ENCODE measurements around the gene CAPZA3. TPM values are rescaled to one million over a fixed set of nuclear protein-coding genes. Genes with fewer than 3 reads are reported as not detected.

Gene CAPZA3
- total RNA-seq, 2 donors from 2014 or later, result not detected

DNA sequence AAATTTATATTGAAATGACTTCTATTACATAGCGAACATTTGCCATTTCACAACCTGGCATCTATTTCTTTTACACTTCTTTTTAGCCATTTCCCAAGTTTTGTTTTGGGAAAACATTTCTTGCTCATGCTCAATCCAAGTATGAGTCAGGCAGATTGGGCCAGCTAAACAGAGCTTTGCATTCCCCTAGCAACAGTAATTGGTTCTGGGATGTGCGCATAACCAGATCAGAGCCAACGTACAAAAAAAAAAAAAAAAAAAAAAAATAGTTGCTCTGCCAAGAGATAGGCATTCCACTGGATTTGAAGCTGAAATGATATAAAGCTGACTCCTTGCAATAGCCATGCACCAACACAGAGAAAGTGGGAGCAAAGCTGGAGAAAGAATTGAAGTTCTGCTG is 37.6 kb upstream of the CAPZA3 start:
- H3K9me3 ChIP-seq, result no peaks in the 10 kb centered on the region
- H3K36me3 ChIP-seq (replicated peaks in 1 of 2; ENCODE audit: insufficient read depth in 1 of 2, low read depth in 2 of 2), result no peaks in the 10 kb centered on the region
- H3K4me3 ChIP-seq, result no peak overlapping the region
- no peaks in the 10 kb centered on the region for H3K4me1 ChIP-seq
- intact Hi-C loops (cut with DNase I), result no loop called here
- peak in 1 of 4 donors; percentile 13 for DNase-seq
- peak; percentile 38 for ATAC-seq
- H3K27ac ChIP-seq, result no peak overlapping the region
- 81 to 86% methylated on average over 3 of the region's 3 CpGs for WGBS, 2 donors
- H3K27me3 ChIP-seq, result no peaks in the 10 kb centered on the region
- TF ChIP-seq POLR2A (IDR thresholded peaks at IDR 0.05), result no peak
- TF ChIP-seq, protein P1, sequence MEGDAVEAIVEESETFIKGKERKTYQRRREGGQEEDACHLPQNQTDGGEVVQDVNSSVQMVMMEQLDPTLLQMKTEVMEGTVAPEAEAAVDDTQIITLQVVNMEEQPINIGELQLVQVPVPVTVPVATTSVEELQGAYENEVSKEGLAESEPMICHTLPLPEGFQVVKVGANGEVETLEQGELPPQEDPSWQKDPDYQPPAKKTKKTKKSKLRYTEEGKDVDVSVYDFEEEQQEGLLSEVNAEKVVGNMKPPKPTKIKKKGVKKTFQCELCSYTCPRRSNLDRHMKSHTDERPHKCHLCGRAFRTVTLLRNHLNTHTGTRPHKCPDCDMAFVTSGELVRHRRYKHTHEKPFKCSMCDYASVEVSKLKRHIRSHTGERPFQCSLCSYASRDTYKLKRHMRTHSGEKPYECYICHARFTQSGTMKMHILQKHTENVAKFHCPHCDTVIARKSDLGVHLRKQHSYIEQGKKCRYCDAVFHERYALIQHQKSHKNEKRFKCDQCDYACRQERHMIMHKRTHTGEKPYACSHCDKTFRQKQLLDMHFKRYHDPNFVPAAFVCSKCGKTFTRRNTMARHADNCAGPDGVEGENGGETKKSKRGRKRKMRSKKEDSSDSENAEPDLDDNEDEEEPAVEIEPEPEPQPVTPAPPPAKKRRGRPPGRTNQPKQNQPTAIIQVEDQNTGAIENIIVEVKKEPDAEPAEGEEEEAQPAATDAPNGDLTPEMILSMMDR (IDR thresholded peaks at IDR 0.05), result no peak

DNA sequence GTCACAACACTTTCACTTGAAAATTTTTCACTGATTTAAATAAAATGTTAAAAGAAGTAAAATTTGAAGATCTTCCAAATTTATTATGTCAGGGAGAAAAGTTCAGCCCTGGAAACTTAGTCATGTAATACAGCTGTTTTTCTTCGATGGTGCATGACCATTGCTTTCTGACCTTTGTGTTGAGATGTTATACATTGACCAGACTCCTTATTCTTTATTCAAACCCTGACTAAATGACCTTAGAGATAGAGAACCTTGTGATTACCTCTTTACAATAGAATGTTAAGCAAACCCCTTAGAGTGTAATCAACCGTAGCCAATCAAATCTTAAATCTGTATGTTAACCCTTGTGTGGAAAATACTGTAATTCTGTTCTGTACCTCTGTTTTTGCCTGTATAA is 34.6 kb upstream of the CAPZA3 start:
- WGBS, 2 donors, result 17 to 18% methylated on average over 2 of the region's 2 CpGs
- intact Hi-C loops (cut with DNase I), result no loop called here

DNA sequence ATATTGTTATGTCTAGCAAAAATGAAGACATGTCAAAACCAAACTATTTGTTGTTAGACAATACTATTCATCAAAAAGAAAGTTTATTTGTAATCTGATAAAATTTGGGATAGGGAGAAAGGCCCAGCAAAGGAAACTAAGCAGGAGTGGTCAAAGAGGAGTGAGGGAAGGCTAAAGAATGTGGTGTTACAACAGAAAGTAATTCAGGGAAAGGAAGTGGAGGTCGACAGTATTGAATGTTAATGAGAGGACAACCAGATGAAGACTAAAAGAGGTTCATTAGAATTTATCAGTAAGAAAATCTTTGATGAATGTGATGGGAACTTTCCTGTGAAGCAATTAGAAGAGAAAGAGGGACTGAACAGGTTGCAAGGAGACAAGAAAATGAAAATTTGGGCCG is 34.0 kb upstream of the CAPZA3 start:
- Histone ChIP-seq H3K36me3 (replicated peaks in 1 of 2; ENCODE audit: insufficient read depth in 1 of 2, low read depth in 2 of 2) (no peaks in the 10 kb centered on the region), H3K9me3 (no peaks in the 10 kb centered on the region), H3K27me3 (no peaks in the 10 kb centered on the region), H3K27ac (no peak overlapping the region), H3K4me1 (no peaks in the 10 kb centered on the region), H3K4me3 (no peak overlapping the region)
- DNase-seq, result no peak
- 46 to 57% methylated on average over 2 of the region's 2 CpGs for WGBS, 2 donors
- ATAC-seq, result no peak
- TF ChIP-seq, protein P1 (IDR thresholded peaks at IDR 0.05), result no peak
- no peak for TF ChIP-seq POLR2A (IDR thresholded peaks at IDR 0.05)
- intact Hi-C loops (cut with DNase I), result no loop called here

More for the DNA sequence above, 34.6 kb upstream of the CAPZA3 start:
- TF ChIP-seq POLR2A (IDR thresholded peaks at IDR 0.05), result no peak
- TF ChIP-seq, protein P1 (IDR thresholded peaks at IDR 0.05), result no peak
- Histone ChIP-seq H3K36me3 (replicated peaks in 1 of 2; ENCODE audit: insufficient read depth in 1 of 2, low read depth in 2 of 2) (no peaks in the 10 kb centered on the region), H3K27me3 (no peaks in the 10 kb centered on the region), H3K9me3 (no peaks in the 10 kb centered on the region), H3K27ac (no peak overlapping the region), H3K4me3 (no peak overlapping the region), H3K4me1 (no peaks in the 10 kb centered on the region)
- ATAC-seq (no peak), DNase-seq (no peak)

DNA sequence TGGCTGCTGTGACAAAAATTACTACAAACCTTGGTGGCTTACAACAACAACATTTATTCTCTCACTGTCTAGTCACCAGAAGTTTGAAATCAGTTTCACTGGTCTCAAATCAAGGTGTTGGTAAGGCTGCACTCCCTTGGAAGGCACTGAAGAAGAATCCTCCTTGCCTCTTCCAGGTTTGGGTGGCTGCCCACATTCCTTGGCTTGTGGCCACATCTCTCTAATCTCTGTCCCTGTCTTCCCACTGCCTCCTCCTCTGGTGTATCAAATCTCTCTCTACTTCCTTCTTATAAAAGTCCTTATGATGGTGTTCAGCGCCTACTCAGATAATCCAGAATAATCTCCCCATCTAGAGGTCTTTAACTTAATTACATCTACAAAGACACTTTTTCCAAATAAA is 31.1 kb upstream of the CAPZA3 start:
- no peak overlapping the region for H3K27ac ChIP-seq
- H3K4me1 ChIP-seq, result no peaks in the 10 kb centered on the region
- intact Hi-C loops (cut with DNase I), result no loop called here
- DNase-seq (no peak), ATAC-seq (no peak)
- no peaks in the 10 kb centered on the region for H3K27me3 ChIP-seq
- 86 to 90% methylated on average over 1 of the region's 1 CpG for WGBS, 2 donors
- no peaks in the 10 kb centered on the region for H3K9me3 ChIP-seq
- no peak overlapping the region for H3K4me3 ChIP-seq
- TF ChIP-seq POLR2A (IDR thresholded peaks at IDR 0.05), result no peak
- TF ChIP-seq, protein P1 (IDR thresholded peaks at IDR 0.05), result no peak
- H3K36me3 ChIP-seq (replicated peaks in 1 of 2; ENCODE audit: insufficient read depth in 1 of 2, low read depth in 2 of 2), result no peaks in the 10 kb centered on the region

DNA sequence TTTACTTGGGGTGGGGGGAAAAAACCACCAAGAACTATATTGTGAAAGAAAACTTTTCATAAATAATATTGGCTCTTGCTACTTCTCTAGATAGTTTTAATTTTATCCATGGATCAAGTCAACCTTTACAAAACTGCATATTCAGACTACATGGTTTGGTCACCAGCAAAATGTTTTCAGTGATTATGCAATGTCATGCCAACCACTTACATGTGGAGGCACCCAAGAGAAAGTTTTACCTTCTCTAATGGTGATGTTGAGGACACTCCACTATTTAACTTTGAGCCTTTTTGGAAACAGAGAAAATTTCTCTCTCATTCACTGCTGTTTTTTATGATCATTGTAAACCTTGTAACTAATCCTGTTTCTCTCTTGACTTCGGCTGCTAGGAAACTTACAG is 21.7 kb upstream of the CAPZA3 start:
- Histone ChIP-seq H3K27ac (no peak overlapping the region), H3K27me3 (no peaks in the 10 kb centered on the region), H3K4me3 (no peak overlapping the region), H3K9me3 (no peaks in the 10 kb centered on the region), H3K36me3 (replicated peaks in 1 of 2; ENCODE audit: insufficient read depth in 1 of 2, low read depth in 2 of 2) (no peaks in the 10 kb centered on the region), H3K4me1 (no peaks in the 10 kb centered on the region)
- DNase-seq (no peak), ATAC-seq (no peak)
- intact Hi-C loops (cut with DNase I), result no loop called here
- WGBS, 2 donors, result 85 to 86% methylated on average over 1 of the region's 1 CpG
- TF ChIP-seq, protein P1 (IDR thresholded peaks at IDR 0.05), result no peak
- no peak for TF ChIP-seq POLR2A (IDR thresholded peaks at IDR 0.05)
